Caco-2 (cell line): ENCODE measurements around the gene SQSTM1. TPM values are rescaled to one million over a fixed set of nuclear protein-coding genes. Genes with fewer than 3 reads are reported as not detected.

Experiments used
- BruUV-seq: library from RNA; stranded (reverse); fragments of 400-500 nt; replicated peaks from 2 replicates; lab custom pipeline; 2021; lab: Mats Ljungman, UMichigan
- CTCF ChIA-PET: fragments of 300-600 bp; sonication (Branson Sonifier 250); formaldehyde crosslinking; loops from one replicate; lab custom pipeline; 2022; ENCODE audit warnings: antibody characterized with exemption; lab: Charles Lee
- POLR2A ChIA-PET: fragments of 300-600 bp; sonication (Branson Sonifier 250); formaldehyde crosslinking; loops from one replicate; lab custom pipeline; 2022; ENCODE audit warnings: antibody characterized with exemption; lab: Charles Lee
- DNase-seq, 2 experiments: peaks; one replicate each; pipeline versions ENCODE4 v3.0.0 to v3.0.0-alpha.2; 2020 to 2022
- H3K27me3 ChIP-seq: replicated peaks from 2 replicates; pipeline ENCODE4 v1.6.0; 2011; ENCODE audit warnings: low read length; ENCODE audit not compliant: control insufficient read depth, insufficient read depth
- H3K36me3 ChIP-seq: 2 replicates; pipeline ENCODE4 v1.5.1; 2011; ENCODE audit warnings: low read length; ENCODE audit not compliant: control insufficient read depth, insufficient read depth
- H3K4me1 ChIP-seq: fragments of 250-450 bp; sonication (Bioruptor Pico); 2 replicates; pipeline ENCODE4 v1.5.1; 2020; ENCODE audit warnings: mild to moderate bottlenecking
- H3K4me3 ChIP-seq: 2 replicates; pipeline ENCODE4 v1.5.1; 2011; ENCODE audit warnings: low read depth, mild to moderate bottlenecking, control low read depth, low read length
- H3K9me3 ChIP-seq: fragments of 250-450 bp; sonication (Bioruptor Pico); 2 replicates; pipeline ENCODE4 v1.5.1; 2020; ENCODE audit warnings: mild to moderate bottlenecking, moderate library complexity
- H3K27ac Mint-ChIP-seq: one replicate; pipeline ENCODE4 v1.8.0; 2022; ENCODE audit warnings: mixed read lengths; ENCODE audit not compliant: unreplicated experiment
- H3K27me3 Mint-ChIP-seq: one replicate; pipeline ENCODE4 v1.8.0; 2022; ENCODE audit warnings: mixed read lengths; ENCODE audit not compliant: insufficient read depth, unreplicated experiment
- H3K36me3 Mint-ChIP-seq: one replicate; pipeline ENCODE4 v1.8.0; 2022; ENCODE audit warnings: mild to moderate bottlenecking, mixed read lengths; ENCODE audit not compliant: insufficient read depth, unreplicated experiment
- H3K4me1 Mint-ChIP-seq: one replicate; pipeline ENCODE4 v1.8.0; 2022; ENCODE audit warnings: low read depth, mixed read lengths; ENCODE audit not compliant: unreplicated experiment
- H3K4me3 Mint-ChIP-seq: one replicate; pipeline ENCODE4 v1.8.0; 2022; ENCODE audit warnings: mild to moderate bottlenecking, moderate library complexity, mixed read lengths; ENCODE audit not compliant: unreplicated experiment
- H3K9me3 Mint-ChIP-seq: one replicate; pipeline ENCODE4 v1.8.0; 2022; ENCODE audit warnings: mixed read lengths; ENCODE audit not compliant: unreplicated experiment
- CTCF ChIP-seq, 2 experiments: fragments of 200-600 bp in 1 of 2; IDR thresholded peaks; 1 replicate in 1 of 2; 2 replicates in 1 of 2; pipeline versions ENCODE4 v1.5.1 to v1.8.0; 2011 to 2022; ENCODE audit warnings: antibody characterized with exemption in 1 of 2, control low read depth in 1 of 2, inconsistent platforms in 1 of 2, low read depth in 1 of 2, low read length in 1 of 2, mild to moderate bottlenecking in 1 of 2, moderate library complexity in 1 of 2; ENCODE audit not compliant: insufficient read depth in 1 of 2, severe bottlenecking in 1 of 2, unreplicated experiment in 1 of 2
- intact Hi-C: fragments of 100-400 bp; cut with micrococcal nuclease; formaldehyde crosslinking; loops from one replicate; pipeline ENCODE4 v1.10.0; 2022; ENCODE audit not compliant: unreplicated experiment
- total RNA-seq: library from RNA; stranded (reverse); gene quantifications from 2 replicates; pipeline ENCODE4 v1.2.3, GENCODE V29; 2022

The SQSTM1 gene
- total RNA-seq, 1 experiment from 2014 or later: 259 TPM

- intact Hi-C loops: loop anchor here (2.0 to 5.0 kb wide), 2 partner anchors 39 to 49 kb away; partner anchors contain the start of gene TBC1D9B
- Mint-ChIP-seq H3K9me3 (no peaks in the 10 kb centered on the region), H3K36me3 (peaks cover 23% of the 10 kb centered on the region), H3K27ac (peak overlapping the region; percentile 87), H3K4me1 (no peaks in the 10 kb centered on the region), H3K27me3 (no peaks in the 10 kb centered on the region), H3K4me3 (peak overlapping the region; percentile 84)
- Histone ChIP-seq H3K4me1 (no peaks in the 10 kb centered on the region), H3K27me3 (no peaks in the 10 kb centered on the region), H3K4me3 (peak overlapping the region; percentile 100), H3K9me3 (no peaks in the 10 kb centered on the region), H3K36me3 (peaks cover 5% of the 10 kb centered on the region)
- ChIA-PET POLR2A (interaction anchor here (0.6 to 0.7 kb wide), 2 partner anchors 156 to 234 kb away, joined by 3 read pairs; no protein-coding TSS in a partner anchor), CTCF (interaction anchor here (0.8 kb wide), 1 partner anchor 20 kb away, joined by 3 read pairs; no protein-coding TSS in a partner anchor)
- TSS peak; percentile 41 for BruUV-seq
- TF ChIP-seq CTCF (IDR thresholded peaks at IDR 0.05; ENCODE audit: insufficient read depth in 1 of 2, low read depth in 1 of 2, low read length in 1 of 2, severe bottlenecking in 1 of 2, unreplicated experiment in 1 of 2): no peak
- DNase-seq: peak in 1 of 2 experiments; percentile 55
Measured at GRCh38 chr5:179858241-179858585, 37.5 kb downstream of the SQSTM1 start.

- H3K36me3 Mint-ChIP-seq: peaks cover 29% of the 10 kb centered on the region
- peak within 1 kb of the TSS; percentile 87 for H3K27ac Mint-ChIP-seq
- H3K9me3 ChIP-seq: no peaks in the 10 kb centered on the region
- H3K36me3 ChIP-seq: peaks cover 6% of the 10 kb centered on the region
- H3K4me3 ChIP-seq: peak within 1 kb of the TSS; percentile 100
- H3K4me3 Mint-ChIP-seq: peak within 1 kb of the TSS; percentile 84
- no peaks in the 10 kb centered on the region for H3K9me3 Mint-ChIP-seq
- H3K4me1 Mint-ChIP-seq: no peaks in the 10 kb centered on the region
- H3K27me3 Mint-ChIP-seq: no peaks in the 10 kb centered on the region
- intact Hi-C loops: loop anchor here (2.0 to 5.0 kb wide), 2 partner anchors 40 to 48 kb away; partner anchors contain the start of gene TBC1D9B
- TF ChIP-seq CTCF (IDR thresholded peaks at IDR 0.05; ENCODE audit: insufficient read depth in 1 of 2, low read depth in 1 of 2, low read length in 1 of 2, severe bottlenecking in 1 of 2, unreplicated experiment in 1 of 2): peak in 1 of 2 experiments; percentile 25
- BruUV-seq: TSS peak; percentile 82
- peak; percentile 96 to 97 for DNase-seq
- H3K27me3 ChIP-seq: no peaks in the 10 kb centered on the region
- no peaks in the 10 kb centered on the region for H3K4me1 ChIP-seq
- POLR2A ChIA-PET: interaction anchor here (0.5 to 0.7 kb wide), 3 partner anchors 157 to 750 kb away, joined by 3 read pairs; no protein-coding TSS in a partner anchor
- CTCF ChIA-PET: interaction anchor here (0.8 kb wide), 1 partner anchor 20 kb away, joined by 3 read pairs; no protein-coding TSS in a partner anchor
Measured at GRCh38 chr5:179858586-179859427, 38.1 kb downstream of the SQSTM1 start, which contains the start of gene MRNIP. Gene MRNIP, minus strand, starts transcription at chr5:179858817. Its CDS starts 21 bp downstream, at chr5:179858796.

- BruUV-seq: no TSS peak
- Mint-ChIP-seq H3K9me3 (no peaks in the 10 kb centered on the region), H3K27me3 (no peaks in the 10 kb centered on the region), H3K27ac (peak overlapping the region; percentile 70), H3K36me3 (peaks cover 40% of the 10 kb centered on the region), H3K4me3 (peak overlapping the region; percentile 84), H3K4me1 (no peaks in the 10 kb centered on the region)
- no peak for TF ChIP-seq CTCF (IDR thresholded peaks at IDR 0.05; ENCODE audit: insufficient read depth in 1 of 2, low read depth in 1 of 2, low read length in 1 of 2, severe bottlenecking in 1 of 2, unreplicated experiment in 1 of 2)
- intact Hi-C loops: no loop called here
- ChIA-PET CTCF (interaction anchor here (0.6 kb wide), 1 partner anchor 565 kb away, joined by 7 read pairs; no protein-coding TSS in a partner anchor), POLR2A (no interaction called here)
- no peak for DNase-seq
- Histone ChIP-seq H3K36me3 (peaks cover 6% of the 10 kb centered on the region), H3K4me1 (no peaks in the 10 kb centered on the region), H3K27me3 (no peaks in the 10 kb centered on the region), H3K4me3 (no peak overlapping the region), H3K9me3 (no peaks in the 10 kb centered on the region)
Measured at GRCh38 chr5:179860301-179860700, 39.6 kb downstream of the SQSTM1 start.
